HG03103 (cell line): Measurements from ENCODE around the gene ATP13A2.

Experiments
- ATAC-seq: cut with Tn5 transposase; IDR thresholded peaks from one replicate; pipeline ENCODE4 v1.9.1; 2021; ENCODE audit warnings: low read depth; ENCODE audit not compliant: unreplicated experiment

Gene ATP13A2

GRCh38 chr1:16979475-16980327 is 32.0 kb downstream of the ATP13A2 start:
- ATAC-seq: no peak

- ATAC-seq: no peak
These were observed 32.9 kb downstream of the ATP13A2 start for GRCh38 chr1:16978567-16979474.

- ATAC-seq: no peak
These were observed 33.6 kb downstream of the ATP13A2 start for GRCh38 chr1:16978139-16978538.

GRCh38 chr1:16977377-16977776 is 34.4 kb downstream of the ATP13A2 start:
- no peak for ATAC-seq

- no peak for ATAC-seq
These were observed 34.8 kb downstream of the ATP13A2 start for GRCh38 chr1:16976966-16977365.

GRCh38 chr1:16975838-16976237 is 35.9 kb downstream of the ATP13A2 start:
- ATAC-seq: no peak

- no peak for ATAC-seq
These were observed 36.5 kb downstream of the ATP13A2 start for GRCh38 chr1:16975211-16975610.

- no peak for ATAC-seq
These were observed 38.5 kb downstream of the ATP13A2 start for GRCh38 chr1:16973215-16973614.

GRCh38 chr1:16972189-16972895 is 39.4 kb downstream of the ATP13A2 start:
- no peak for ATAC-seq

GRCh38 chr1:16971341-16972188 is 40.2 kb downstream of the ATP13A2 start:
- no peak for ATAC-seq

GRCh38 chr1:16970132-16970910 is 41.4 kb downstream of the ATP13A2 start:
- ATAC-seq: no peak

GRCh38 chr1:16969651-16970050 is 42.1 kb downstream of the ATP13A2 start:
- ATAC-seq: no peak

- no peak for ATAC-seq
These were observed 42.6 kb downstream of the ATP13A2 start for GRCh38 chr1:16969057-16969611.

GRCh38 chr1:16968372-16968771 is 43.4 kb downstream of the ATP13A2 start:
- no peak for ATAC-seq

- no peak for ATAC-seq
These were observed 43.8 kb downstream of the ATP13A2 start for GRCh38 chr1:16967962-16968361.

- ATAC-seq: no peak
These were observed 44.6 kb downstream of the ATP13A2 start for GRCh38 chr1:16967095-16967575.

- no peak for ATAC-seq
These were observed 45.4 kb downstream of the ATP13A2 start for GRCh38 chr1:16966282-16966681.

- no peak for ATAC-seq
These were observed 46.2 kb downstream of the ATP13A2 start for GRCh38 chr1:16965486-16966067.
